Kidney epithelial cell (primary cell): ENCODE data around the gene SPTBN4. TPM values are rescaled to one million over a fixed set of nuclear protein-coding genes. Genes with fewer than 3 reads are reported as not detected.
"Not testable (repeated sequence)": the region's sequence is repeated elsewhere in the genome, so short reads cannot be mapped to it uniquely, and the experiment has no call there.

Source experiments
- DNase-seq: peaks from one replicate; pipeline ENCODE4 v3.0.0-alpha.2; 2010; ENCODE audit warnings: low read depth
- H3K27me3 ChIP-seq: 2 replicates; pipeline ENCODE4 v1.6.0; 2011; ENCODE audit warnings: low read length; ENCODE audit not compliant: control insufficient read depth, insufficient read depth
- H3K36me3 ChIP-seq: 2 replicates; pipeline ENCODE4 v1.5.1; 2011; ENCODE audit warnings: low read length; ENCODE audit not compliant: control insufficient read depth, insufficient read depth
- H3K4me3 ChIP-seq: 2 replicates; pipeline ENCODE4 v1.5.1; 2011; ENCODE audit warnings: low read depth, mild to moderate bottlenecking, control low read depth, low read length
- CTCF ChIP-seq: IDR thresholded peaks from 2 replicates; pipeline ENCODE4 v1.5.1; 2011; ENCODE audit warnings: mild to moderate bottlenecking, moderate library complexity, low read length, control low read depth, inconsistent platforms; ENCODE audit not compliant: insufficient read depth, poor library complexity, severe bottlenecking
- total RNA-seq: library from RNA; depleted of rRNA; stranded (reverse); fragments of >200 nt; gene quantifications from 2 replicates; pipeline ENCODE4 v1.2.3, GENCODE V29; 2015

Gene SPTBN4
- total RNA-seq, 1 donor from 2014 or later, result 2.4 TPM

DNA sequence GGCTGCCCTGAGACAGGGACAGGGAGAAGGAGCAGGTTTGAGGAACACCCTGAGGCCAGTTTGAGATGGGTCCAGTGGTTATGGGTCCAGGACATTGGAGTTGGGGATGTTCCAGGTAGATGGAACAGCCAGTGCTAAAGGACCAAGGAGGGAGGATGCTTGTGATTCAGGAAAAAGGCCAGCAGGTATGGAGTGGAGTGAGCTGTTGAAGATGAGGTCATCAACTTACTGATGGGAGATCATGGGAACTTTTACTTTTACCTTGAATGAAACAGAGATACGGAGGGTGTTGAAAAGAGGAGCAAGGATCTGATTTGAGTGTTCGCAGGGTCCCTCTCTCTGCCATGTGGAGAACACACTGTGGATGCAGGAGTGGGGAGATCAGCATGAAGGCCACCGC lies 25.5 kb downstream of the SPTBN4 start:
- Histone ChIP-seq H3K27me3 (peaks cover 21% of the 10 kb centered on the region), H3K4me3 (no peak overlapping the region), H3K36me3 (no peaks in the 10 kb centered on the region)
- no peak for DNase-seq
- no peak for TF ChIP-seq CTCF

DNA sequence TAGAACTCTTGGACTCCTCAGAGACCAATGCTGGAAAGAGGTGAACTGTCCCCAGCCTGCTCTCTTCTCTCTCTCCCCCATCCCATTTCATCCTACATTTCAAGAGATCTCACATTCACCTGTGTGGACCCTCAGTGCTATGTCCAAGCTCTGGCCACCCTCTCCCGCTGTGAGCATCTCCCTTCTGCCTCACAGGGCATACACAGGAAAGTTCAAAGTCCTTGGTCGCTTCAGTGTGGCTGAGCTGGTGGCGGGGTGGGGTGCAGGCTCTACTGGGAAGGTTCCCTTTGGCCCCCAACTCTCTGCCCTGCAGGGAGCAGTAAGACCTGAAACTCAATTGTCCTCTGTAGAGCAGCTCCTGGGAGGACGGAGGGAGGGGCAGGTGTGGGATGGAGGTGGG lies 27.0 kb downstream of the SPTBN4 start:
- no peak for DNase-seq
- H3K36me3 ChIP-seq, result no peaks in the 10 kb centered on the region
- H3K27me3 ChIP-seq, result peaks cover 14% of the 10 kb centered on the region
- no peak for TF ChIP-seq CTCF
- H3K4me3 ChIP-seq, result no peak overlapping the region

GRCh38 chr19:40494191-40494838 lies 27.5 kb downstream of the SPTBN4 start:
- Histone ChIP-seq H3K36me3 (no peaks in the 10 kb centered on the region), H3K4me3 (no peak overlapping the region), H3K27me3 (peaks cover 14% of the 10 kb centered on the region)
- TF ChIP-seq CTCF, result no peak
- no peak for DNase-seq

- TF ChIP-seq CTCF, result no peak
- peaks cover 11% of the 10 kb centered on the region for H3K27me3 ChIP-seq
- DNase-seq, result no peak
- no peaks in the 10 kb centered on the region for H3K36me3 ChIP-seq
- no peak overlapping the region for H3K4me3 ChIP-seq
Measured at GRCh38 chr19:40497214-40497613, 30.4 kb downstream of the SPTBN4 start.

- no peak for TF ChIP-seq CTCF
- no peak overlapping the region for H3K4me3 ChIP-seq
- H3K36me3 ChIP-seq, result no peaks in the 10 kb centered on the region
- peaks cover 12% of the 10 kb centered on the region for H3K27me3 ChIP-seq
- DNase-seq, result no peak
Measured at GRCh38 chr19:40499320-40499719, 32.5 kb downstream of the SPTBN4 start.

- not testable (repeated sequence) for H3K27me3 ChIP-seq, H3K36me3 ChIP-seq, DNase-seq, H3K4me3 ChIP-seq
Measured at GRCh38 chr19:40500678-40501530, 34.1 kb downstream of the SPTBN4 start.
